Psoas muscle (tissue), 8 donors: Measurements from ENCODE around the gene WDSUB1. TPM values are rescaled to one million over a fixed set of nuclear protein-coding genes. Genes with fewer than 3 reads are reported as not detected.

Source experiments
- ATAC-seq, 4 donors: fragments of 200-7000 bp; cut with Tn5 transposase; one replicate each; pipeline ENCODE4 v1.9.1; 2020; ENCODE audit warnings: moderate library complexity in 3 of 4, mild to moderate bottlenecking in 2 of 4
- DNase-seq, 2 donors: peaks; one replicate each; pipeline ENCODE4 v3.0.0-alpha.2; 2020
- H3K27ac ChIP-seq: fragments of 200-600 bp; one replicate; pipeline ENCODE4 v1.8.0; 2022
- H3K27me3 ChIP-seq, 3 donors: fragments of 200-600 bp in 1 of 3; one replicate each; pipeline versions ENCODE4 v1.6.1 to v1.8.0; 2013 to 2022; ENCODE audit warnings: low read length in 2 of 3, mild to moderate bottlenecking in 2 of 3, moderate library complexity in 1 of 3; ENCODE audit not compliant: insufficient read depth in 3 of 3
- H3K36me3 ChIP-seq, 2 donors: fragments of 200-600 bp in 1 of 2; one replicate each; pipeline versions ENCODE4 v1.6.1 to v1.8.0; 2013 to 2022; ENCODE audit warnings: low read depth in 1 of 2, mild to moderate bottlenecking in 1 of 2, moderate library complexity in 1 of 2; ENCODE audit not compliant: insufficient read depth in 1 of 2
- H3K4me1 ChIP-seq: fragments of 200-600 bp; one replicate; pipeline ENCODE4 v1.8.0; 2022
- H3K4me3 ChIP-seq: fragments of 200-600 bp; one replicate; pipeline ENCODE4 v1.8.0; 2022; ENCODE audit warnings: mild to moderate bottlenecking
- H3K9me3 ChIP-seq: fragments of 200-600 bp; one replicate; pipeline ENCODE4 v1.8.0; 2022
- CTCF ChIP-seq: fragments of 200-600 bp; IDR thresholded peaks from one replicate; pipeline ENCODE4 v1.8.0; 2022; ENCODE audit warnings: antibody characterized with exemption
- WGBS, 3 donors: extraction: QIAGEN DNeasy Blood & Tissue Kit; methylation state at CpG; one replicate each; pipeline versions ENCODE4 v1.1.6 to v1.1.7; 2013; 5-methylcytosine and 5-hydroxymethylcytosine counted together
- intact Hi-C, 2 donors: fragments of 100-400 bp; cut with DNase I; formaldehyde crosslinking; loops; one replicate each; pipeline versions ENCODE4 v1.11.0 to v1.14.2; 2022
- polyA plus RNA-seq, 3 donors: library from polyadenylated mRNA; stranded (reverse); fragments of 200-250 nt; gene quantifications; one replicate each; pipeline ENCODE4 v1.2.3, GENCODE V29; 2013
- total RNA-seq, 4 donors: library from RNA; stranded (reverse); fragmentation: NEBNext Ultra II Directional in 2 of 4; extraction: Animal tissue kit (Norgen Biotek cat#: 25700) in 2 of 4; gene quantifications; one replicate each; pipeline versions ENCODE4 v1.2.1 to v1.2.4, GENCODE V29; 2021 to 2023
- donor health status: healthy with polysubstance abuse.
- donor health status: DM: no; HTN: no; CAD: no; lungs with moderate emphysema.
- donor health status: Bipolar disorder and iron deficiency.
- donor health status: healthy.
- donor health status: DM: yes; HTN: yes; CAD: no.
- donor health status: DM: no; HTN: no; CAD: no.
- donor health status: DM: no; HTN: no; CAD: no.
- donor health status: DM: yes; HTN: yes; CAD: no.

The WDSUB1 gene
- total and polyA plus RNA-seq, 7 donors: 3.5 to 4.9 (median 4.4) TPM

- 80 to 91% (median 88%) methylated on average over 5 of the region's 5 CpGs for WGBS, 3 donors
- Histone ChIP-seq H3K4me3 (no peak overlapping the region), H3K4me1 (no peaks in the 10 kb centered on the region), H3K36me3 (peaks cover 0 to 4% of the 10 kb centered on the region in 2 donors), H3K27me3 (no peaks in the 10 kb centered on the region), H3K9me3 (no peaks in the 10 kb centered on the region), H3K27ac (no peak overlapping the region)
- no peak for ATAC-seq
- intact Hi-C loops: no loop called here
- no peak for DNase-seq
- TF ChIP-seq CTCF: no peak
Observed at GRCh38 chr2:159262904-159263303, 23.6 kb downstream of the WDSUB1 start.

- Histone ChIP-seq H3K4me1 (no peaks in the 10 kb centered on the region), H3K4me3 (no peak overlapping the region), H3K27ac (no peak overlapping the region), H3K9me3 (no peaks in the 10 kb centered on the region), H3K27me3 (no peaks in the 10 kb centered on the region), H3K36me3 (peaks cover 0 to 9% of the 10 kb centered on the region in 2 donors)
- DNase-seq: no peak
- TF ChIP-seq CTCF: no peak
- no peak for ATAC-seq
- 75 to 88% (median 76%) methylated on average over 6 of the region's 6 CpGs for WGBS, 3 donors
- intact Hi-C loops: no loop called here
Observed at GRCh38 chr2:159262226-159262625, 24.3 kb downstream of the WDSUB1 start.

GRCh38 chr2:159256159-159256558, 30.3 kb downstream of the WDSUB1 start:
- H3K27me3 ChIP-seq: no peaks in the 10 kb centered on the region
- no peak overlapping the region for H3K27ac ChIP-seq
- intact Hi-C loops: no loop called here
- DNase-seq: no peak
- no peak for TF ChIP-seq CTCF
- no peak overlapping the region for H3K4me3 ChIP-seq
- no peak for ATAC-seq
- H3K9me3 ChIP-seq: no peaks in the 10 kb centered on the region
- H3K4me1 ChIP-seq: no peaks in the 10 kb centered on the region
- H3K36me3 ChIP-seq: peaks cover 0 to 37% of the 10 kb centered on the region in 2 donors
- 40 to 74% (median 69%) methylated on average over 2 of the region's 2 CpGs for WGBS, 3 donors

- intact Hi-C loops: loop anchor here in 1 of 2 donors (5.0 kb wide), 1 partner anchor 34 kb away; the partner anchor contains the start of gene WDSUB1
- H3K36me3 ChIP-seq: peaks cover 0 to 33% of the 10 kb centered on the region in 2 donors
Observed at GRCh38 chr2:159252905-159253304, 33.6 kb downstream of the WDSUB1 start.

More at GRCh38 chr2:159252905-159253304, 33.6 kb downstream of the WDSUB1 start:
- H3K9me3 ChIP-seq: no peaks in the 10 kb centered on the region
- peaks cover 10% of the 10 kb centered on the region for H3K4me1 ChIP-seq
- ATAC-seq (no peak), DNase-seq (no peak)
- H3K4me3 ChIP-seq: no peak overlapping the region
- 94 to 98% (median 95%) methylated on average over 4 of the region's 4 CpGs for WGBS, 3 donors
- no peaks in the 10 kb centered on the region for H3K27me3 ChIP-seq
- H3K27ac ChIP-seq: no peak overlapping the region
- no peak for TF ChIP-seq CTCF
